ENCODE data around the gene ZMIZ1. TPM values are rescaled to one million over a fixed set of nuclear protein-coding genes. Genes with fewer than 3 reads are reported as not detected.

Gene ZMIZ1
- polyA plus RNA-seq, 3 donors, result 3.3 to 64.6 (median 8.9) TPM

- Mint-ChIP-seq H3K9me3 (no peaks in the 10 kb centered on the region), H3K4me3 (no peak overlapping the region), H3K4me1 (peaks cover 70% of the 10 kb centered on the region), H3K27me3 (ENCODE audit: low read depth in 3 of 3) (peaks cover 0 to 5% (median 3%) of the 10 kb centered on the region in 3 donors), H3K36me3 (peaks cover 27% of the 10 kb centered on the region in 2 donors), H3K27ac (peak overlapping the region in 1 of 7 donors; percentile 37)
- intact Hi-C loops (cut with micrococcal nuclease), result no loop called here
- H2AFZ ChIP-seq (ENCODE audit: insufficient read depth, low read depth, low read length, poor library complexity, severe bottlenecking), result no peak overlapping the region
- no peak overlapping the region for H3K27ac ChIP-seq (ENCODE audit: low read depth in 1 of 2, low read length in 2 of 2)
- no peaks in the 10 kb centered on the region for H3K27me3 ChIP-seq (ENCODE audit: control insufficient read depth in 2 of 2, insufficient read depth in 2 of 2, low read length in 2 of 2)
- no peak for DNase-seq
- H3K79me2 ChIP-seq (ENCODE audit: insufficient read depth, low read length), result peaks cover 94% of the 10 kb centered on the region
- peaks cover 99% of the 10 kb centered on the region for H4K20me1 ChIP-seq (ENCODE audit: insufficient read depth, low read length)
- no peaks in the 10 kb centered on the region for H3K36me3 ChIP-seq (replicated peaks in 1 of 2; ENCODE audit: control insufficient read depth in 1 of 2, insufficient read depth in 2 of 2, low read length in 2 of 2)
- no peak for TF ChIP-seq CTCF (IDR thresholded peaks at IDR 0.05)
- H3K4me1 ChIP-seq (ENCODE audit: control insufficient read depth in 1 of 2, insufficient read depth in 2 of 2, low read length in 2 of 2), result peaks cover 38 to 42% of the 10 kb centered on the region in 2 donors
- 90% methylated on average over 2 of the region's 5 CpGs for WGBS (ENCODE audit: insufficient coverage)
- no peak overlapping the region for H3K4me2 ChIP-seq (replicated peaks; ENCODE audit: extremely low read depth, low read length, poor library complexity, severe bottlenecking)
- H3K9ac ChIP-seq (ENCODE audit: insufficient read depth, low read length, poor library complexity, severe bottlenecking), result no peak overlapping the region
- H3K9me3 ChIP-seq (replicated peaks in 1 of 2; ENCODE audit: control insufficient read depth in 1 of 2, insufficient read depth in 1 of 2, low read length in 2 of 2), result no peaks in the 10 kb centered on the region
- no peak overlapping the region for H3K4me3 ChIP-seq (replicated peaks in 1 of 3; ENCODE audit: low read depth in 2 of 3, low read length in 3 of 3)
Measured at GRCh38 chr10:79098061-79098460, 29.3 kb downstream of the ZMIZ1 start.

GRCh38 chr10:79098596-79099015, 29.8 kb downstream of the ZMIZ1 start:
- intact Hi-C loops (cut with micrococcal nuclease), result no loop called here
- H3K9ac ChIP-seq (ENCODE audit: insufficient read depth, low read length, poor library complexity, severe bottlenecking), result no peak overlapping the region
- peaks cover 100% of the 10 kb centered on the region for H3K79me2 ChIP-seq (ENCODE audit: insufficient read depth, low read length)
- Mint-ChIP-seq H3K4me1 (peaks cover 72% of the 10 kb centered on the region), H3K4me3 (no peak overlapping the region), H3K27me3 (ENCODE audit: low read depth in 3 of 3) (peaks cover 0 to 5% (median 1%) of the 10 kb centered on the region in 3 donors), H3K27ac (peak overlapping the region in 1 of 7 donors; percentile 63), H3K9me3 (no peaks in the 10 kb centered on the region), H3K36me3 (peaks cover 27% of the 10 kb centered on the region in 2 donors)
- WGBS (ENCODE audit: insufficient coverage), result 80% methylated on average over 9 of the region's 10 CpGs
- peaks cover 100% of the 10 kb centered on the region for H4K20me1 ChIP-seq (ENCODE audit: insufficient read depth, low read length)
- peaks cover 40 to 42% of the 10 kb centered on the region in 2 donors for H3K4me1 ChIP-seq (ENCODE audit: control insufficient read depth in 1 of 2, insufficient read depth in 2 of 2, low read length in 2 of 2)
- no peak overlapping the region for H3K27ac ChIP-seq (ENCODE audit: low read depth in 1 of 2, low read length in 2 of 2)
- DNase-seq, result no peak
- no peak overlapping the region for H2AFZ ChIP-seq (ENCODE audit: insufficient read depth, low read depth, low read length, poor library complexity, severe bottlenecking)
- no peak for TF ChIP-seq CTCF (IDR thresholded peaks at IDR 0.05)
- H3K4me2 ChIP-seq (replicated peaks; ENCODE audit: extremely low read depth, low read length, poor library complexity, severe bottlenecking), result no peak overlapping the region
- no peaks in the 10 kb centered on the region for H3K36me3 ChIP-seq (replicated peaks in 1 of 2; ENCODE audit: control insufficient read depth in 1 of 2, insufficient read depth in 2 of 2, low read length in 2 of 2)
- no peaks in the 10 kb centered on the region for H3K9me3 ChIP-seq (replicated peaks in 1 of 2; ENCODE audit: control insufficient read depth in 1 of 2, insufficient read depth in 1 of 2, low read length in 2 of 2)
- H3K27me3 ChIP-seq (ENCODE audit: control insufficient read depth in 2 of 2, insufficient read depth in 2 of 2, low read length in 2 of 2), result no peaks in the 10 kb centered on the region
- no peak overlapping the region for H3K4me3 ChIP-seq (replicated peaks in 1 of 3; ENCODE audit: low read depth in 2 of 3, low read length in 3 of 3)
